Prostate gland (tissue), 2 donors: ENCODE data around the gene DEFB129.

ENCODE experiments used
- CTCF ChIP-seq, 4 experiments: fragments of 200-600 bp in 2 of 4; fragments of 450-650 bp in 2 of 4; sonication (generic) in 2 of 4; IDR thresholded peaks; 1 replicate in 3 of 4; 2 replicates in 1 of 4; pipeline ENCODE4 v1.5.1; 2016 to 2019; ENCODE audit warnings: antibody characterized with exemption in 4 of 4, mild to moderate bottlenecking in 2 of 4, moderate library complexity in 2 of 4
- POLR2A ChIP-seq: fragments of 450-650 bp; IDR thresholded peaks from one replicate; pipeline ENCODE4 v1.6.1; 2016; ENCODE audit warnings: antibody characterized with exemption, mild to moderate bottlenecking

GRCh38 chr20:263701-264100 lies 36.6 kb downstream of the DEFB129 start:
- TF ChIP-seq POLR2A (no peak), CTCF (IDR thresholded peaks at IDR 0.05) (no peak)
